ENCODE data around the gene HTR1E.

- TF ChIP-seq CTCF (IDR thresholded peaks at IDR 0.05) (no peak), POLR2A (IDR thresholded peaks at IDR 0.05) (no peak)
These were observed 117.0 kb downstream of the HTR1E start for GRCh38 chr6:87054143-87054833.
